Activated T-cell treated with anti-CD3 and anti-CD28 coated beads for 24 hours (primary cell): ENCODE results near the gene DNAH17.

Experiments used
- DNase-seq: peaks from one replicate; pipeline ENCODE4 v3.0.0-alpha.2; 2020; ENCODE audit warnings: low read depth

Gene DNAH17

DNA sequence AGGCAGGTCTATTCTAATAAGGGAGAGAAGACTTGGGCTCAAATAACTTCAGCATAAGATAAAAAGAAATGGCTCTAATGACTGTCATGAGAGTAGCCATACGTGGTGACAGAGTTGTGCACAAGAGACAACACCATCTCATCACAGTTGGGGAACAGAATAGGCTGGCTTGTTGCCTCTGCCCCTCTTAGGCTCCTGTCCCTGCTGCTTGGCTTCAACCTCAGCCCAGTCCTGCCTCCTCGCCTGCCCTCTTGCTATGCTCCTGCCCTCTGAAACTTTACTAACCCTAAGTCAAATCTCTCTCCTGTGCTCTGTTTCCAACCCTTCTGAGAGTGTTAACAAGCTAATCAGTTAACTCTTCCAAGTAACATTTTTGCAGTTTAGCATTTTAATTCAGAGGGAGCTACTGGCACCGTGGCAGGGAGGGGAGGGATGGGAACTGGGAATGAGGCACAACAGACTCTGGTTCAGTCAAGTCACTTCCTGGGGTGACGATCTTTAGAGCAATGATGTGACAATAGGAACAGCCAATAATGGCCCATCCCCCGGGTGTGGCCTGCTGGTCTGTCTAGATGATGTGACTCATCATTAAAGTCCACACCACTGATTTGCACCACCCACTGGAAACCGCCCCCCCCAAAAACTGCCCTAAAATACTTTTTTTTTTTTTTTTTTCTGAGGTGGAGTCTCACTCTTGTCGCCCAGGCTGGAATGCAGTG lies 35.5 kb downstream of the DNAH17 start:
- no peak for DNase-seq

GRCh38 chr17:78539781-78540180 lies 37.4 kb downstream of the DNAH17 start:
- no peak for DNase-seq

- no peak for DNase-seq
These were observed 39.0 kb downstream of the DNAH17 start for GRCh38 chr17:78538033-78538776.

GRCh38 chr17:78537217-78537860 lies 39.9 kb downstream of the DNAH17 start:
- DNase-seq: no peak

DNA sequence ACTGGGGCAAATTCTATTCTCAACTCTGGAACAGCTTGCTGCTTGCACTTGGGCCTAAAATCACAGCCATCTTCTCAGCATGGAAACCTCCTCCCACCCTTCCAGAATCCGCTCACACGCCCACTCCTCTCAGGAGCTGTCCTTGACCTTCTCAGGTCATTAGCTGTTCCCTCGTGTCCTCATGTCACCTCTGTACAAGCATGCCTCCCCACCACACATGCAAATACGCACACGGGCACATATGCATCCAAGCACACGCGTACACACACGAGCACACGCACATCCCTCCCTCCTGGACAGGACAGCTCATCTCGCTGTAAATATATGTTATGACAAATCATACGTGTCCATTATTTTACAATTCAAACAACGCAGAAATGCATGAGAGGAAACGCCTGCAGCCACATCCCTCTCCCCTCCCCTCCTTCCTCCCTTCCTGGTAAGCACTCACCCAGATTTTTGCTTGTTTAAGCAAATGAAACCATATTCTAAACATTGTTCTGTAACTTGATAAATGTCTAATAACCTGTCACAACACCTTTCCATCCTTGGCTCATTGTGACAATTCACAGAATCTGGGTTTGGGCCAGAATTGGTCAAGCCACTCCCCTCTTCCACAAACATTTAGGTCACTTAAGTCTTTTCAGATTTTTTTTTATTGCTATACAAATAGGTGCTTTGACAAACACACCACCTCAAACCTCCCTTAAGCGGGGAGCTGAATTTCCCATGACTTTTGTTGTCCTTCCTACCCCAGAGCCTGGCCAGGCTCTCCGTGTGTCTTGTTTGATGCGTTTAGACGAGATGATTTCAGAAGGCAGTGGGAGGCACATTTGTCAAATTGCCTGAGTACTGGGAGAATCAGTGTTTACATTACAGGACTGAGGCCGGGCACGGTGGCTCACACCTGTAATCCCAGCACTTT lies 41.7 kb downstream of the DNAH17 start:
- no peak for DNase-seq

- no peak for DNase-seq
These were observed 42.5 kb downstream of the DNAH17 start for GRCh38 chr17:78534492-78535272.

- DNase-seq: peak; percentile 9
These were observed 44.1 kb downstream of the DNAH17 start for GRCh38 chr17:78532922-78533640.

- DNase-seq: no peak
These were observed 44.9 kb downstream of the DNAH17 start for GRCh38 chr17:78532311-78532710.

- DNase-seq: no peak
These were observed 46.5 kb downstream of the DNAH17 start for GRCh38 chr17:78530675-78531074.

GRCh38 chr17:78529871-78530670 lies 47.1 kb downstream of the DNAH17 start:
- DNase-seq: no peak

DNA sequence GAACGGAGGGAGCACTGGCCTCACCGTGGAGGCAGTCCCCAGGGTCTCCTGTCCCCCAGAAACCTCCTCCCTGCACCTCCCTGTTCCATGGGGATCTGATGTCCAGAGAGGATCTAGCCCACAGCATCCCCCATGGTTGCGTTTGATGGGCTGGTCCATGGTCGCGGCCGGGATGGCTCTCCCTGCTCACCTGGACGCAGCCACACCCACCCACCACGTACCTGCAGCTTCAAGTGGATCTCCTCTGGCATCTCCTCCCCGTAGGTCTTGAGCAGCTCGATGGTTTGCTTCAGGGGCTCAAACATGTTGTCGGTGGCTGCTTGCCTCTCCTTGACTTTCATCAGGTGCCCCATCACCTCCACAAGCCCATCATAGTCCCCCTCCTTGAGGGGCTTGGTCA lies 47.9 kb downstream of the DNAH17 start:
- DNase-seq: no peak

GRCh38 chr17:78528541-78528940 lies 48.7 kb downstream of the DNAH17 start:
- DNase-seq: no peak

DNA sequence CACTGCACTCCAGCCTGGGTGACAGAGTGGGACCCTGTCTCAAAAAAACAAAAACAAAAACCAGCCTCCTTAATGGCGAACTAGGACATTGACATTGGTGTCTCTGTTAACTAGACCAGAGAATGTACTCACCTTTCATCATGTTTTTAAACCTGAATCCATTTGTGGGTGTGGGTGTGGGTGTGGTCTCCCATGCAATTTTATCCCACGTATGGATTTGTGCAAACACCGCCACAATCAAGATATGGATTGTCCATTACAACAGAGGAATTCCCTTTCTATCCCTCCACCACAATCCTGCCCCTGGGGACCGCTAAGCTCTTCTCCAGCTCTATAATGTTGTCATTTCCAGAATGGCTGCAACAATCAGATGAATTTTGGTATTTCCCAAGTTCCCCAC lies 49.9 kb downstream of the DNAH17 start:
- no peak for DNase-seq

DNA sequence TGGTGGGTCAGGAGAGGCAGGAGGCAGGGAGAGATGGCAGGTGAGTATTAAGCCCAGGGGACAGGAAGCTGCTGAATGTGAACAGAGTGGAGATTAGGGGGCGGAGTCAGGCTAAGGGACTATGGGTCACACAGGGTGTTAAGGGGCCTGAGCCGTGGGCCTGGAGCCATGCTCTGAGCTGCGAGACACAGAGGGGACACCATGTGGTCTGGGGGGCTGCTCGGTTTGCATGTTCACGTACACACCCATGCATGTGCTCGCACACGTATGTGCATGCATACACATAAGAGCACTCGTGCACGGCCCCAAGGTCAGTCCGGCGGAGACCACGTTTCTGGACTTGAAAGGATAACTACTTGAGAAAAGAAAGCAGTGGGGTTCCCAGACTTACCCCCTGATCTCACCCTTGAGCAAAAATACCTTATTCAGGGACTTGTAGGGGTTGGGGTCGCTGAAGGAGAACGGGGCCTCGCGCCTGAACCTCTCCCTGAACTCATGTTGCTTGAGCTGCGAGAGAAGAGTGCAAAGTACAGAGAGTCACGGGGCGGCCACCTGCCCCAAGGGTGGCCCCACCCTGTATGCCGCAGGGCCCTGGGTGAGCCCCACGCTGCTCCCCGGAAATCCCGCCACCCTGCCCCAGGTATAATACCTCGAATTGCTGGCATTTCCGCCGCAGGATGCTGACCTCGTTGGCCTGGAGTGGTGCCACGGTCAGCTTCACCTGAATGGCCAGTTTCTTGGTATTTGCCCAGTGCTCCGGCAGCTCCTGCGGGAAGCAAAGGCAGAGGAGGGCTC lies 50.8 kb downstream of the DNAH17 start:
- no peak for DNase-seq

DNA sequence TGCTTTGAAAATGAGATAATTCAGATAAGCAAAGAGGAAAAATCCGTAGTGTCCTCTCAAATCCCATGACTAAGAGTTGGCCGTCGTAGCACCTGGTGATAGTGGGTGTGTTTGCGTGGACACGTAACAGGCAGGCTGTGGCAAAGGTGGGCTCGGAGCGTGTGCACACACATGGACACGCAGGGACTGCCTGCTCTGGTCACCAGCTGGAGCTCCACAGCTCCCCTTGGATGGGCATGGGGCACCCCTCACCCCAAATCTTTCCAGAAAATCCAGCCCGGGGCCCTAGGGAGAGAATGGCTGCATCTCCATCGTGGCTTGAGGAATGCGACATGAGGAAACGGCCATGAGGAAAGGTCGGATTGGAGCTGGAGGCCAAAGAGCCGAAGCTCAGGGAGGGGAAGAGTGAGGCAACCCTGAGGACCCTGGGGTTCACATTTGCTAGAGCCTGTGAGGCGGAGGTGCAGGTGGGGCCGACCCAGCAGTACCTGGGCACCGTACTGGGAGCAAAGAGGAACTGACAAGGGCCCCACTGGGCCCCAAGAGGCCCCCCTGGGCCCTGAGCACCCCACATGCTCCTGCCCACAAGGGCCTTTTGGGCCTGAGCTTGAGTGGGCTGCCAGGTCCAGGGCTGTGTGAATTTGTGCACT lies 51.6 kb downstream of the DNAH17 start:
- DNase-seq: no peak

GRCh38 chr17:78524870-78525510 lies 52.2 kb downstream of the DNAH17 start:
- DNase-seq: no peak

- no peak for DNase-seq
These were observed 53.1 kb downstream of the DNAH17 start for GRCh38 chr17:78523934-78524655.
